Activated CD8-positive, alpha-beta memory T cell treated with anti-CD3 and anti-CD28 coated beads for 4 hours (primary cell): ENCODE measurements around the gene WDR62.
"Not testable (repeated sequence)": the region's sequence is repeated elsewhere in the genome, so short reads cannot be mapped to it uniquely, and the experiment has no call there.

ENCODE experiments used
- DNase-seq, 2 donors: peaks; one replicate each; pipeline ENCODE4 v3.0.0-alpha.2; 2020; ENCODE audit warnings: low read depth in 2 of 2

WDR62 gene

GRCh38 chr19:36032251-36033104, 22.2 kb upstream of the WDR62 start, which contains the start of gene CLIP3:
CLIP3 (minus strand) TSS chr19:36032873; CDS start chr19:36032357, 516 bp downstream.
- peak; percentile 18 to 36 for DNase-seq

DNA sequence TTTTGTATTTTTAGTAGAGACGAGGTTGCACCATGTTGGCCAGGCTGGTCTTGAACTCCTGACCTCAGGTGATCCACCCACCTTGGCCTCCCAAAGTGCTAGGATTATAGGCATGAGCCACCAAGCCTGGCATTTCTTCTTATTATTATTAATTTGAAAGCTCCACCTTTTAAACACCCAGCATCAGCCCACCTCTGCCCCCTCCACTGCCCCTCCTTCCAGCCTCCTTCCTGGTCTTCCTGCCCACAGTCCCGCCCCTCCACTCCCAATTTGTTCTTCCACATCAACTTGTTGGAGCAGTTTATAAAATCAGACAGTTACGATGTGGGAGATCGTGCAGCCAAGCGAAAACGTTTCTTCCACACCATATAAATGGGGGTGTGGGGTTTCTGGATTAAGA, 14.2 kb upstream of the WDR62 start:
- DNase-seq = no peak

GRCh38 chr19:36041092-36041491, 13.6 kb upstream of the WDR62 start:
- not testable (repeated sequence) for DNase-seq

GRCh38 chr19:36041831-36042230, 12.9 kb upstream of the WDR62 start:
- DNase-seq = no peak

DNA sequence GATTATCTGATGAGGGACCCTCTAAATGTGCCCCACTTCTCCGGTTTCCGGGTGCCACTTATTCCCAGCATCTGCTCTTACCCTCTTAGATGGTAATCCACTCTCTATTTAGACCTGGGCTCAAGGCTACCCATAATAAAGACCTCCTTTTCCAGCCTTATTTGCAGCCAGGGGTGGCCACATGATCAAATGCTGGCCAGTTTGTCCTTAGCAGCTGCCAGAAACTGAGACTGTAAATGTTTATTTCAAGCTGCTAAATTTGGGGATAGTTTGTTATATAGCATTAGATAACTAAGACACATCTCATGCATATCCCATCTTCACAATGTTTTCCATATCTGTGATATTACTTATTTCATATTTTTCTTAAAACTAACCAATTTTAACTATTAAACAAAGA, 10.7 kb upstream of the WDR62 start:
- DNase-seq = no peak

- no peak for DNase-seq
Measured at GRCh38 chr19:36046443-36047050, 8.2 kb upstream of the WDR62 start.

DNA sequence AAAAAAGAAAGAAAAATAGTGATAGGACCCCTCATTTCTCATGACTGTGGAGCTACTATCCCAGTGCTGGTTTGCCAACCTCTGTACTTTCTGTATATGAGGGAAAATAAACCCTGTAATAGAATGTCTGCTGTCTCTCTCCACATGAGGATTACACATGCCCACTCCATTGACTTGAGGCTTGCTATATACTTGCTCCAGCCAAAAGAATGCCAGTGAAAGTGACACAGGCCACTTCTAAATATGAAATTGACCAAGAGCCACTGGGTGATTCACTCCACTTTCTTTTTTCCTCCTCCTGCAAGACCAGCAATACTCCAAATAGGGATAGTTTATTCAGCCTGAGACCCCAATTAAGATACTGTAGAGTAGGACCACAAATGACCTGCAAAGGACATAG, 6.9 kb upstream of the WDR62 start:
- DNase-seq = no peak

DNA sequence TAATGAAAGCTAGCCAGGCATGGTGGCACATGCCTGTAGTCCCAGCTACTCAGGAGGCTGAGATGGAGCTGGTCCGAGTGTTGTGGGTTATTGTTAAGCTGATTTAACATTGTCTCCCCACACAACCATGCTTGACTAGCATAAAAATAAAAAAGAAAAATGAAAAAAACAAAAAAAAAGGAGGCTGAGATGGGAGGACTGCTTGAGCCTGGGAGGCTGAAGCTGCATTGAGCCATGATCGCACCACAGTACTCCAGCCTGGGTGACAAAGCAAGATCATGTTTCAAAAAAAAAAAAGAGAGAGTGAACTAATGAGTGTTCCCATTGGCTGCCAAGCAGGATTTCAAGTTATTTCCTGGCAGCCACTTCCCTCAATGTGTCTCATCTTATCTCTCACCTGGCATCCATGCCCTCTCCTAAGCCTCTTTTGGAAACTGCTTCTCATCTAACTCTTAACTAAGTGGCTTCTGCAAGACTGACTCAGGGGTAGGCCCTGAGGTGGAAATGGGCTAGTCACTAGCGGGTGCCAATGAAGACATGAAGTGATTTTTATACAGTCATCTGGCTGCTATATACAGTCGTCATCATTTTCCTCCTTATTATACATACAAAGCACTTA, 5.5 kb upstream of the WDR62 start:
- no peak for DNase-seq

- no peak for DNase-seq
Measured at GRCh38 chr19:36051236-36051635, 3.5 kb upstream of the WDR62 start.

DNA sequence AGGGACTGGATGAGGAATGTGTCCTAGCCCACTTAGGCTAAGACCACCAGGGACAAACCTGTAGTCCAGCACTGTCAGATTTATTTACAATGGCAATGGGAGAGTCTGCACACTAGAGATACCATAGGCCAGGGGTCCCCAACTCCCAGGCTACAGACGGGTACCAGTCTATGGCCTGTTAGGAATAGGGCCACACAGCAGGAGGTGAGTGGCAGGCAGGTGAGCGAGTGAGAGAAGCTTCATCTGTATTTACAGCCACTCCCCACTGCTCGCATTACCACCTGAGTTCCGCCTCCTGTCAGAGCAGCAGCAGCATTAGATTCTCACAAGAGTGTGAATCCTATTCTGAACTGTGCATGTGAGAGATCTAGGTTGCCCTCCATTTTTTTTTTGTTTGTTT, 3.1 kb upstream of the WDR62 start:
- no peak for DNase-seq

GRCh38 chr19:36054119-36054732, 471 bp upstream of the WDR62 start, which contains the start of gene THAP8:
THAP8 (minus strand) TSS chr19:36054285; CDS start chr19:36054217, 68 bp downstream.
- DNase-seq = peak; percentile 100

- DNase-seq = no peak
Measured at GRCh38 chr19:36058481-36059179, 3.9 kb downstream of the WDR62 start.

GRCh38 chr19:36059180-36059910, 4.6 kb downstream of the WDR62 start:
- no peak for DNase-seq

DNA sequence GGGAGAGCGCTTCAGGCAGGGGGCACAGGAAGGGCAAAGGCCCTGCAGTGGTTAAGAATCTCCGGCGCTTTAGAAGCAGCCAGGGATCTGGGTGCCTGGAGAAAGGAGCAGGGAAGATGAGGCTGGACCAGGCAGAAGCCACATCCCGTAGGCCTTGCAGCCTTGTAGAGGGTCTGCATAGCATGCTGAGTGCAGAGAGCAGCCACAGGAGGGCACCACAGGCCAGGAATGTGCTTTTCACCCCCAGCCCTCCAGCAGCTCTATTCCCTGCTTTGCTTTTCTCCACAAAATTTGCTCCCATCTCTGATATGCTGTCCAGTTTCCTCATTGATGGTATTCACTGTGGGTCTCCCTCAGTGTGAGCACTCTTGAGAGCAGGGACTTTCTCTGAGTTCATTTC, 5.7 kb downstream of the WDR62 start:
- DNase-seq = no peak

- no peak for DNase-seq
Measured at GRCh38 chr19:36061367-36061766, 6.7 kb downstream of the WDR62 start.

DNA sequence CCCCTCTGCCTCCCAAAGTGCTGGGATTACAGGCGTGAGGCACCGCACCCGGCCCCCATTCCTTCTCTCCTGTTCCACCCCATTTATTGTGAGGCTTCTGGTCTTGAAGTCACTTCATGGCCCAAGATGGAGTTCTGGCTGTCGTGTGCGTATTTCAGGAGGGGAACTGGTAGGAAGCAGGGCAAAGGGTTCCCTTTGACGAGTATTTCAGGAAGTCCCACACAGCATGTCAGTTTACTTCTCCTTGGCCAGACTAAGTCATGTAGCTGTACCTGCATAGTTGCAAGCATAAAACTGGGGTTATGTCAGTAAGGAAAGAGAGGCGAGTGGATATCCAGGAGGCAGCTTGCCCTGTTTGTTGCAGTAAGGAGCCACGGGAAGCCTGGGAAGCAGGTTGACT, 10.1 kb downstream of the WDR62 start:
- DNase-seq = no peak

DNA sequence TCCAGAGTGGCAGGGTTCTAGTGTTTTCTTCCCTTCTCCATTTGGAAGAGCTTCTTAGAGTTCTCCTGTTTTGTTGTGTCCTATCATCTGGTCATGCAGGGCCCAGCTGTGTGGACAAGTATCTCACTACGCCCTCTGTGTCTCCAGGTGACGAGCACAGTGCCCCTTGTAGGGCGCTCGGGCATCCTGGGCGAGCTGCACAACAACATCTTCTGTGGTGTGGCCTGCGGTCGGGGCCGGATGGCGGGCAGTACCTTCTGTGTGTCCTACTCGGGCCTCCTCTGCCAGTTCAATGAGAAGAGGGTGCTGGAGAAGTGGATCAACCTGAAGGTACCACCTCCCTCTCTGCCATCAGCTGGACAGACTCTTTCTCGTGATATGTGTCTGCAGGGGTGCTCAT, 13.0 kb downstream of the WDR62 start:
- DNase-seq = no peak

- not testable (repeated sequence) for DNase-seq
Measured at GRCh38 chr19:36068810-36069499, 14.3 kb downstream of the WDR62 start.

GRCh38 chr19:36072081-36072480, 17.4 kb downstream of the WDR62 start:
- DNase-seq = no peak

DNA sequence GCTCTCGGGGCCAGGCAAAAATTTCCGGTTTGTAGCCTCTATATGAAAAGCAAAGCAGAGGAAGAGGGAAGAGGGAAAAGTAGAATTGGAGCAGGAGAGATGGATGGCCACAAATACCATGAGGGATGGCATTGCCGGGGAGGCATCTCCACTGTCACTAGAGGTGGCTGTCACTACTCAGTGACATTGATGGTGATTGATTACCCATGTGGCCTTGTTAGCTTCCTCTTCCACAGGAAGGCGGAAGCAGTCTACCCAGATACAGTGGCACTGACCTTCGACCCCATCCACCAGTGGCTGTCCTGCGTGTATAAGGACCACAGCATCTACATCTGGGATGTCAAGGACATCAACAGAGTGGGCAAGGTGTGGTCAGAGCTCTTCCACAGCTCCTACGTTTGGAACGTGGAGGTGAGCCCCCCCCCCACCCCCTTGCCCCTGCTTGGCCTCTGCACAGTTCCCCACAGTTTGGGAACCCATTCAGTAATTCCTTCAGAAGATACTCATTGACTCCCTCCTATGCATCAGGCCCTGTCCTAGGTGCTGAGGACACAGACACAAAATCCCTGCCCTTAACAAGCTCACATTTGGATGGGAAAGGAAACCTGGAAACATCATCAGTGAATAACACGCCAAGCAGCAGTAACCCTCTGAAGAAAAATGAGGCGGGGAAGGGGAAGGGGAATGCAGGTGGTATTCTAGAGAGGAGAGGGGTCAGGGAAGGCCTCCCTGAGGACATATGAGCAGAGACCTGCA, 18.6 kb downstream of the WDR62 start:
- DNase-seq = no peak
